Activated gamma-delta T cell treated with Interleukin-2 at 50 U/mL for 16 hours (primary cell): ENCODE measurements around the gene DMAC2L.
"Not testable (repeated sequence)": the region's sequence is repeated elsewhere in the genome, so short reads cannot be mapped to it uniquely, and the experiment has no call there.

ENCODE experiments used
- DNase-seq: peaks from one replicate; pipeline ENCODE4 v3.0.0-alpha.2; 2020

DMAC2L gene

GRCh38 chr14:50357753-50358395 lies 45.8 kb downstream of the DMAC2L start:
- DNase-seq = no peak

- DNase-seq = no peak
Measured at GRCh38 chr14:50359631-50360030, 47.5 kb downstream of the DMAC2L start.

GRCh38 chr14:50360093-50360492 lies 48.0 kb downstream of the DMAC2L start:
- no peak for DNase-seq

GRCh38 chr14:50360851-50361250 lies 48.7 kb downstream of the DMAC2L start:
- no peak for DNase-seq

- DNase-seq = not testable (repeated sequence)
Measured at GRCh38 chr14:50361473-50362403, 49.6 kb downstream of the DMAC2L start.

GRCh38 chr14:50362764-50363713 lies 50.9 kb downstream of the DMAC2L start:
- DNase-seq = peak; percentile 12

GRCh38 chr14:50363714-50364111 lies 51.6 kb downstream of the DMAC2L start:
- DNase-seq = peak; percentile 42

GRCh38 chr14:50364792-50365191 lies 52.7 kb downstream of the DMAC2L start:
- DNase-seq = no peak

- DNase-seq = not testable (repeated sequence)
Measured at GRCh38 chr14:50365572-50365971, 53.4 kb downstream of the DMAC2L start.

- DNase-seq = no peak
Measured at GRCh38 chr14:50366115-50366514, 54.0 kb downstream of the DMAC2L start.

GRCh38 chr14:50366589-50366988 lies 54.5 kb downstream of the DMAC2L start:
- no peak for DNase-seq

GRCh38 chr14:50371546-50371945 lies 59.4 kb downstream of the DMAC2L start:
- no peak for DNase-seq

- no peak for DNase-seq
Measured at GRCh38 chr14:50373959-50374358, 61.8 kb downstream of the DMAC2L start.

- DNase-seq = no peak
Measured at GRCh38 chr14:50375760-50376159, 63.6 kb downstream of the DMAC2L start.
